ENCODE results near the gene VDR. TPM values are rescaled to one million over a fixed set of nuclear protein-coding genes. Genes with fewer than 3 reads are reported as not detected.
A peak's percentile ranks its signal among the peaks of the same experiment; 100 is the strongest.

The VDR gene
- total RNA-seq, 2 donors from 2014 or later = 124 to 140 TPM

- no peak for TF ChIP-seq CTCF (IDR thresholded peaks at IDR 0.05)
- Histone ChIP-seq H3K4me1 (peaks cover 7% of the 10 kb centered on the region), H3K36me3 (no peaks in the 10 kb centered on the region), H3K9ac (ENCODE audit: low read depth in 2 of 2, low read length in 2 of 2) (no peak overlapping the region), H3K27ac (peak overlapping the region; percentile 33), H3K27me3 (no peaks in the 10 kb centered on the region), H3K4me3 (no peak overlapping the region), H3K9me3 (no peaks in the 10 kb centered on the region)
- DNase-seq = no peak
- intact Hi-C loops (cut with DNase I) = loop anchor here (5.0 kb wide), 1 partner anchor 34 kb away; no protein-coding TSS in a partner anchor
Measured at GRCh38 chr12:47803191-47803875, 101.5 kb downstream of the VDR start.

- no peak overlapping the region for H3K4me3 ChIP-seq
- DNase-seq = no peak
- peaks cover 7% of the 10 kb centered on the region for H3K4me1 ChIP-seq
- intact Hi-C loops (cut with DNase I) = loop anchor here (5.0 kb wide), 1 partner anchor 35 kb away; no protein-coding TSS in a partner anchor
- no peak for TF ChIP-seq CTCF (IDR thresholded peaks at IDR 0.05)
- H3K9me3 ChIP-seq = no peaks in the 10 kb centered on the region
- H3K27ac ChIP-seq = peak overlapping the region; percentile 33
- no peaks in the 10 kb centered on the region for H3K36me3 ChIP-seq
- peak overlapping the region in 1 of 2 donors; percentile 14 for H3K9ac ChIP-seq (ENCODE audit: low read depth in 2 of 2, low read length in 2 of 2)
- H3K27me3 ChIP-seq = no peaks in the 10 kb centered on the region
Measured at GRCh38 chr12:47802312-47802711, 102.5 kb downstream of the VDR start.

- Histone ChIP-seq H3K27me3 (no peaks in the 10 kb centered on the region), H3K4me3 (no peak overlapping the region), H3K9me3 (no peaks in the 10 kb centered on the region), H3K27ac (peak overlapping the region; percentile 7), H3K9ac (ENCODE audit: low read depth in 2 of 2, low read length in 2 of 2) (peak overlapping the region in 1 of 2 donors; percentile 14), H3K4me1 (peaks cover 7% of the 10 kb centered on the region), H3K36me3 (no peaks in the 10 kb centered on the region)
- no peak for DNase-seq
- no peak for TF ChIP-seq CTCF (IDR thresholded peaks at IDR 0.05)
- intact Hi-C loops (cut with DNase I) = loop anchor here (5.0 kb wide), 1 partner anchor 35 kb away; no protein-coding TSS in a partner anchor
Measured at GRCh38 chr12:47801904-47802246, 102.9 kb downstream of the VDR start.

GRCh38 chr12:47801170-47801903, 103.5 kb downstream of the VDR start:
- peaks cover 4% of the 10 kb centered on the region for H3K4me1 ChIP-seq
- H3K27me3 ChIP-seq = no peaks in the 10 kb centered on the region
- no peak for TF ChIP-seq CTCF (IDR thresholded peaks at IDR 0.05)
- intact Hi-C loops (cut with DNase I) = loop anchor here (5.0 kb wide), 1 partner anchor 36 kb away; no protein-coding TSS in a partner anchor
- no peak overlapping the region for H3K9ac ChIP-seq (ENCODE audit: low read depth in 2 of 2, low read length in 2 of 2)
- H3K27ac ChIP-seq = no peak overlapping the region
- H3K9me3 ChIP-seq = no peaks in the 10 kb centered on the region
- H3K36me3 ChIP-seq = no peaks in the 10 kb centered on the region
- no peak for DNase-seq
- H3K4me3 ChIP-seq = no peak overlapping the region

GRCh38 chr12:47800582-47800981, 104.2 kb downstream of the VDR start:
- Histone ChIP-seq H3K4me3 (no peak overlapping the region), H3K36me3 (no peaks in the 10 kb centered on the region), H3K27me3 (no peaks in the 10 kb centered on the region), H3K9me3 (no peaks in the 10 kb centered on the region), H3K4me1 (no peaks in the 10 kb centered on the region), H3K9ac (ENCODE audit: low read depth in 2 of 2, low read length in 2 of 2) (no peak overlapping the region), H3K27ac (no peak overlapping the region)
- intact Hi-C loops (cut with DNase I) = loop anchor here (5.0 kb wide), 1 partner anchor 37 kb away; no protein-coding TSS in a partner anchor
- no peak for TF ChIP-seq CTCF (IDR thresholded peaks at IDR 0.05)
- DNase-seq = no peak
